Left hindlimb (tissue), 1 donor: Measurements from ENCODE around the gene LASP1.

ENCODE experiments used
- DNase-seq: peaks from one replicate; pipeline ENCODE4 v3.0.0-alpha.2; 2018

LASP1 gene

DNA sequence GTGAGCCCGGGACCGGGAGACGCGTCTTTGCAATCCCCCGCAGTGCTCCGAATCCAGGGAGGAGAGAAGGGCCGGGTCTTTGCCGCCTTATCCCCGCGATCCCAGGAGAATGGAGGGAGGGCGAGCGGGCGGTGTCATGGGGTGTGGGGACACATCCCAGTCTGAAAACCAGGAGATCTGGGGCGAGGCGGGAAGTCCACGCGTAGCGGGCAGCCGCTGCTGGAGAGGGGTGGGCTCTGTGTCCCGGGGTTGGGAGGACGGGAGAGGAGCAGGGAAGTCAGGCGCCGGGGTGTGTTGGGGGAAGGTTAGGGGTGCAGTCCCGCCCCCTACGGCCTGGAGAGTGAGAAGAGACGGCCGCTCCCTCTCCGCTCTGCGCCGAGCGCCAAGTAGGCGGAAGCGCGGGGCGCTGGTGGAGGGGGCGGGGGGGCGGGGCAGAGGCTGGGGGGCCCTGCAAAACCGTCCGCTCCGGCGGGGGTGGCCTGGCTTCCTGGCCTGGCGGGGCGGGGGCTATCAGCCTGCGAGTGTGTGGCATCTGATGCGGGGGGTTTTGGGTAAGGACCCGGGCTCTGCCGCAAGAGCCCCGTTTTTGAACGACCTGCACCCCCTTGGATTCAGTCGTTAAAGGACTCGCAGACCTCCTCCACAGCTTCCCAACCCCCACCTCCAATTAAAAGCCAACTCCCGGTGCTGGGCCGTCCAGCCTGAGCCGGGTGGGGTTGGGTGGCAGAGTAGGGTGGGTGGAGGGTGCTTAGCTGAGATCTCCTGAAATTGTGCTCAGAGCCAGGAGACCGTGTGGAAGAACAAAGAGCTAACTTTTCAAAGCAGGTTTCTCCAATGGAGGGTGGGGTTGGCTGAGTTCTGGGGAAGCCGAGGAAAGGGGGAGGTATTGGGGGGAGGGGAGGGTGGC, 654 bp downstream of the LASP1 start:
- DNase-seq: peak; percentile 87

DNA sequence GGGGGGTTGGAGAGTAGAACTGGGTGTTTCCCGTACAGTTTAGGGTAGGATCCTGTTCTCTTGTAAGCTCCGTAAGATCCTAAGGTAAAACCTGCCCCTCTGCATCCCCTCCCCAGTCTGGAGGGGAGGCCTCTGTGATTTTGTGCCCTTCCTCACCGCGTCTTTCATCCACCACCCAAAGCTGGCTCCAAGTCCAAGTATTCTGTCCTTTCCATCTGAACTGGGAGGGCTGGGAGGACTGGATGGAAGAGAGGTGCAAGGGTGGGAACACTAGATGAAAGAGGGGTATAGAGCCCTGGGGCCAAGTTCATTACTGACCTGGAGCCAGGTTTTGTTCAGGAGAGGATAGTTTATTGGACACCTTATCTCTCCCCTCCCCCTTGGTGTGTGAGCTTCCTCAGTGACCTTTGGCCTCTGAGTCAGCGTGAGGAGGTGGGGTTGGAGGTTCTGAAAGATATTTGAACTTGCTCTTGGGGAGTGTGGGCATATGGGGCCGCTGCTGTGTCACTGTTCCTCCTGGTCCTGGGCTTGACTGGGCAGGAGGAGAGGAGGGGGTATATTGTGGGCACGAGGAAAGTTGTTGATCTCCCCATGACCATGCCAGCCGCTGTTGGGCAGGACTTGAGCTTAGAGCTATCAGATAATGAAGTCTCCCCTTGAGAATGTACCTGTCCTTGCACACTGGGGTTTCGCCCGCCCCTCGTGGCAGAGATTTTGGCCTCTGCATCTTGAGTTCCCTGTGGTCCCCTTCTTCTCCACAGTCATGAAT, 1.6 kb downstream of the LASP1 start:
- DNase-seq: no peak

DNA sequence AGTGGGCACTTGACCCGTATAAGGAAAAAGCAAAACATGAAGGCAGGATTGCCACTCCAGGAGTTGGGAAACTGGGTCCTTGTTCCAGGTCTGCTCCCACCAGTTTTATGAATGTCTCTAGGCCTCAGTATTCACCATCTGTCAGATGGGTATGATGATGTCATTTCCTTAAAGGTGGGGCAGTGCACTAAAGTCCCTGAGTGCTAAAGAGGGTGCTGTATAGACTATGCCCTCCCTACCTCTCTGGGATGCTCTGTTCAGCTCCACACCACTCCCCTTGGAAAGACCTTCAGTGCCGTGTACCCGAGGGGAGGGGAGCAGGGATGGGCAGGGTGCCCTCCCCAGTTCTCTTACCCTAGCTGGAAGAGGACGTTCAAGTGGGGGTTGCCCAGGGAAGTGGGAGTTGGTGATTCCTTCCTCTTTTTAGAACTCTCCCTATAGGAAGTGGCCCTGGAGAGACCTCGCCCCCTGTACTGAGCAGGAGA, 2.2 kb downstream of the LASP1 start:
- DNase-seq: no peak

DNA sequence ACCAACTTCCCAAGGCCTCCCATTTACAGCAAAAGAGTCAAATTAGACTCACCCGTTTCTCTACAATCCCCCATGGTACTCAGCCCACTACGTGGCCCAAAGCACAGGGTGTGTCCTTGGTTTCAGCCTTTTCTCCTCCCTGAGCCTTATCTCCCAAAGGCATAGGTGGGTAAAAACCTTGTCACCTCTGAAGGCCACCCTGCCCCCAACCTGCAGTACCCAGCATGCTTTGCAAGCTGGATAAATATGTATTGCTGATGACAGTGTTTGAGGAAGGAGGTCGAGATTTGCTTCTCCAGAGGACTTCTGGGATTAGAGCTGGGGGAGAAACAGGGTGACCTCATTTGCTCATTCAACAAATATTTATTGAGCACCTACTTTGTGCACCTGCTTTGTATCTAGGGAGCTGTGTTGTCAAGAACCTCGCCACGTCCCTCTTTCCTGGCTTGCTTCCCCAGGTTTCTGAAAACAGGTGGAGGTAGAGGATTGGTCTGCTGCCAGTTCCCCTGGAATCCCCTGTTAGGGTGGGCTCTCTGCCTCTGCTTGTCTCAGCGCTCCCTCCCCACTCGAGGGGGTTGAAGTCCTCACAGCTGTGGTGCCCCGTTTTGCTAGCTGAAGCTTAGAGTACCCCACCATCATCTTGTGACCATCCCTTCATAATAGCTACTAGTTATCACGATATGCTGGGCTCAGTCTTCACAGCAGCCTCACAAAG, 3.0 kb downstream of the LASP1 start:
- DNase-seq: no peak

DNA sequence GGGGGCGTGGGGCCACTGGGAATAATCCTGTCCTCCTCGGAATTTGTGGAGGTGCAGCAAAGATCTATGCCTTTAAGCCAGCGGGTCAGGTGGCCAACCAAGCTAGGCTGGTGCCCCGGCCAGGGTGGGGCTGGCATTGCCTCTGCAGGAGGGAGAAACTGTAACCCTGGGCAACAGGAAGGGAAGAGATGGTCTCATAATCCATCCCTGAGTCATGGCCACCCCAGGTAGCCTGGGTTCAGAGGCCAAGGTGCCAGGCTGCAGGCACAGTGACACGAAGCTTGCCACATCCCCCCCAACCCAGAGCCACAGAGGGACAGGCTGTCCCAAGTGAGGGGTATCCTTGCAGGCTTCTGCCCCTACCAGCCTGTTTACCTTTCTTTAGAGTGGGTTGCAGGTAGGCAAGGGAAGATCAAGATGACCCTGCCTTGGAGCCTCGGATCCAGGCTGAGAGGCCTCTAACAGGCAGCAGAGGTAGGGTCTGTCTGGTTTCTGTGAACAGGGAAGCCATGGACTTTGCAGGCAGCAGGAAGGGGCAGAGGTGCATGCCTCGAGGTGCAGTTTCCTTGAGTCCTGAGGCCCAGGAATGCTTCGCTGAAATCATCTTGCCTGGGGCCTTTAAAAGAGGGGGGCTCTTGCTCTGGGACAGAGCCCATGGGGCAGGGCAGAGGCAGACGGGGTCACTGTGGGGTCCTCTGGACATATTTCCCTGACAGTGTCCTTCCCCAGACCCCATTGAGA, 4.0 kb downstream of the LASP1 start:
- DNase-seq: no peak

DNA sequence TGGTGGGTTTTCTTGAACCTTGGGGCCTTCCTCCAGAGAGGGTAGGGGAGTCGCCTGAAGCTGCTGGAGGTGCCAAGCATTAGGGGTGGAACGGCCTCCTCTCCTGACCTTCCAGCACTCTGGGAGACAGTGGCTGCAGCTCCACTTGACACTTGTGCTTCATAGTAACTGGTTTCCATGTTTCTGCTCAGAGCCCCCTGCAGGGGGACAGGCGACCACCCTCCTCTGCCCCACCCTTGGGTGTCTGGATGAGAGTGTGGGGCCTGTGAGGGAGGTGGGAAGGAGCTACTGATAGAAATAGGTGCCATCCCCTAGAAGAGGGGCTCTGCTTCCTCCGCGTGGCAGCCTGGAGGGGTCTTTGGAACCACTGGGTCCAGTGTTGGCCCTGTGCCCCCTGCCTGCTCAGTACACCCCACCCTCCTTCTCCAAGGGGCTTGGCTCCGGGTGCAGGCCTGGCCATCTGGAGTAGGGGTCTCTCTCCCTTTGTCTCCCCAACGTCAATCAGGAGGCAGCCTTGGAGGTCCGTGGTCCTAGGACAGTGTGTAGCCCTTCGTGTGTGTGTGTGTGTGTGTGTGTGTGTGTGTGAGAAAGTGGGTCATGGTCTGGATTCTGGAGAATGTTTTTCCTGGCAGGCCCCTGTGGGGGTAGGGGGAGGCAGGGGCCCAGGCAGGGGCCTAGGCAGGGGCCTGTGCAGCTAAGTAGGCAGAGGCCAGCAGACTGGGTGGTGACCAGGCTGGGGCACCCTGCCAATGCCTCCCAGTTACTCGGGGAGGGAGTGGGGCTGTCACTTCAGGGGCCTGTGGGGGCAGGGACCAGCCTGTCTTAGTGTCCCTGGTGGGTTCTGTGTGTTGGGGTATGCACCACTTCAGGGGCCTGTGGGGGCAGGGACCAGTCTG, 4.9 kb downstream of the LASP1 start:
- DNase-seq: no peak

DNA sequence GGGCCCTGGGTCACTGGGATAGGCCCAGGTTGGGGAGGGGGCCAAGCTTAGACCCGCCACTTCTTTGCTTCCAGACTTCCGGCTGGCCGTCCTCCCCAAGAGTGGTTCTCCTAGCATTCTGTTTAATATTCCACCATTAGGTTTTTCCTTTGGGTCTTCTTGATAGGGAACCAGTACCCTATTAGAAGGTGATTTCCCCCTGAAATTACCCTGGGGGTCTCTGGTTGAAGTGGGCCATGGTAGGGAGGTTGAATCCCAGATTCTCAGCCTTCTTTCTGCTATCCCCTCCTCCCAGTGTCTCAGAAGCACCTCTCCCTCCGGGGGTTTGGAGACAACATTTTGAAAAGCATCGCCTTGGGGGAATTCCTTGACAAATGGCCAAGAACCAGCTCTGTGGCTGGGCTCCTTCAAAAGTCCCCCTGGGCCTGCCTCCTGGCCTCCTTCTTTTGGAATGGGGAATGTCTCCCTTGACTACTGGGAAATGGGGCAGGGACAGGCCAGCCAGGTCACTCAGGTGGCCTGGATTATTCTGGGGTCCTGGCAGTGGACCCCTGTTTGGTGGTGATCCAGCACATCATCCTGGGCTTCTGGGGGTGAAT, 5.7 kb downstream of the LASP1 start:
- DNase-seq: no peak

DNA sequence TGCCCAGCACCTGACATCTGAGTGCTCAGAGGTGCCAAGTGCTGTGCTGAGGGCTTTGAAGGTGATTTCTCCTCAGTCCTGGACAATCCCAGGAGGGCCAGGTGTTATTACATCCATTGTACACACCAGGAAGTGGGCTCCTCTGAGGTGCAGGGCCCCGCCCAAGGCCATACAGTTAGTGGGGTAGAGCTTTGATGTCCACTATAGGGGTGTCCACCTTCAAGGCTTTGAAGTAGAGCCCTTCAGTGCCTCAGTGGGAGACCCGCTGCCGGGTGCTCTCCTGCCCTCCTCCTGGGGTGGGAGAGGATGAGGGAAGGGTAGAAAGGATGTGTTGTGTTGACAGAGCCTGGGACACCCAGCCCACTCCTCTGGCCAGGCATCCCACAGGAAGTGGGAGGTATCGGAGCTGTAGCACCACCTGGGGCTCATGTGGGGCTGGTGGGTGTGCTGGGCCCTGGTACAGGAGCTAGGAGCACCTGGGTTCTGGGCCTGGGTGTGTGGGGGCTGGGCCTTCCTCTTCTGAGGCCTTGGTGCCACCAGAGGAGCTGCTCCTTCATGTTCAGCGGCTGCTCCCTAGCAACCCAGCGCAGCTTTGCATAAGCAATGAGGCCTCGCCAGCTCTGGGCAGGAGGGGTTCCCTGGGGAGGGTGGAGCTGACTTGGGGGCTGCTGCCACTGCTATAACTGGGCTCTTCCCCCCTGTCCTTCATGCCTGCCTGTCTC, 7.4 kb downstream of the LASP1 start:
- no peak for DNase-seq

DNA sequence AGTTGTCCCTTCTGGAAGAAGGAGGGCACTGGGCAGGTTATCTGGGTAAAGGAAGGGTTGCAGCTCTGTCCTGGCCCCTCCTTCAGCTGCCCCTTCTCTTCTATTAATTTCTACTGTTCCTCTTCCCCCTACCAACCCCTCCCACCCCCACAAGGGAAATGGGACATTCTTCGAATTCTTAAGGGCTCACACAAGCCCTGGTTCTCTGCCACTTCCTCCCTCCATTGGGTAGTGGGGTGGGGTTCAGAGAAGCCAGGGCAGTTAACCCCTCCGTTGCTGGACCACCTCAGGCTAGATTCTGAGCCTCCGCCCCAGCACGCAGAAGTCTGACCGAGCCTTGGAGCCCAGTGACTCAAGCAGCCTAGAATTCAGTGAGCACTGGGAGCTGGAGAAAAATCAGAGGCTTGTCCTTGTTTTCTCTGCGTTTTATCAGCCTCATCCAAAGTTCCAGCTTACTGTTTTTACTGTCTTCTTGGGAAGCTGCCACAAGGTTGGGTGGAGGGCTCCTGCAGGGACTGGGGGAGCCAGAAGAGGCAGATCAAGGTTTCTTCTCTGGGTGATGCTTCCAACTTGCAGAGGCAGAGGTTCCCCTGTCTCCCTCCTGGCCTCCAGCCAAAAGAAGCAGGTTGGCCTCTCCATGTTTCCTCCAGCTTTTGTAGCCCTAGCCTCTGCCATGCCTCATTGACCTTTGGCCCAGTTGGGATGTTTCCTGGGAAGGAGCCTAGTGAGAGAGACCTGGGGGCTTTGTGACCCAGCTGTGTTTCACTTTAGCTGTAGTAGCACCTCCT, 10.2 kb downstream of the LASP1 start:
- DNase-seq: peak; percentile 83

DNA sequence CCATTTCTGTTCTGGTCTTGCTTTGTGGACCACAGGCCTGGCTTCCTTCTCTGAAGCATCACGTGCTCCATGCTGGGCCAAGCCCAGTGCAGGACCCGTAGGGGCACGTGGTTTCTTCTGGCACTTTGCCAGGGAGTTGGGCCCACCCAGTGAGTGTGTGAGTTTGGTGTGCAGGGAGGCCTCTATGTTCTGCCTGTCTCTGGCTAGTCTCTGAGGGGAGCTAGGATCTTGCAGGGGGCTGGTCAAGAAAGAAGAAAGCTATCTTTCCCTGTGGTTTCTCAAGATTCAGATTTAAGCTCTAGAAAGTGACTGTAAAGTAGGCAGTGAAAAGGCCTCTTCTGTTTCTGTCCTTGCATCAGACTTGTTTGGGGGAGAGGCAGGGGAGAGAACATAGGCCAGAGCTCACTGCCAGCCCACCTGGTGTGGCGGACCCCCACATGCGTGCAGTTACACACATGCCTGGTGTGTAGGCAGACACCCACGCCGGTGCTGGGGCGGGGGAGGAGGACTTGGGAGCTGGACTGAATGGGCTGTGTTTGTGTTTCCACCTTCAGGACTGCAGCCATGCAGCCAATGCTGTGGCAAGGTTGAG, 11.8 kb downstream of the LASP1 start:
- peak; percentile 83 for DNase-seq

DNA sequence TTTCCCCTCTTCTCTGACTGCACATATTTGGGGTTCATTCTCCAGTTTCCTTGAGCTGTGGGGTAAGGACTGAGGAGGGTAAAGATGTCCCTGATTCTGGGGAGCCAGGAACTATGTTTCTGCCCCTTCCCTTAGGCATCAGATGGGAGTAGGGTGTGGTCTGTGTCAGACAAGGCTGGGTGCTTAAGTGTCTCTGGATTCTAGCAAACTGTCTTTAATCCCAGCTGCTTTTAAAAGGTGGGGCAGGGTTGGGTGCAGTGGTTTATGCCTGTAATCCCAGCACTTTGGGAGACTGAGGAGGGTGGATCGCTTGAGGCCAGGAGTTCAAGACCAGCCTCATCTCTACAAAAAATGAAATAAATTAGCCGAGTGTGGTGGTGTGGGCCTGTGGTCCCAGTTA, 13.0 kb downstream of the LASP1 start:
- DNase-seq: no peak

DNA sequence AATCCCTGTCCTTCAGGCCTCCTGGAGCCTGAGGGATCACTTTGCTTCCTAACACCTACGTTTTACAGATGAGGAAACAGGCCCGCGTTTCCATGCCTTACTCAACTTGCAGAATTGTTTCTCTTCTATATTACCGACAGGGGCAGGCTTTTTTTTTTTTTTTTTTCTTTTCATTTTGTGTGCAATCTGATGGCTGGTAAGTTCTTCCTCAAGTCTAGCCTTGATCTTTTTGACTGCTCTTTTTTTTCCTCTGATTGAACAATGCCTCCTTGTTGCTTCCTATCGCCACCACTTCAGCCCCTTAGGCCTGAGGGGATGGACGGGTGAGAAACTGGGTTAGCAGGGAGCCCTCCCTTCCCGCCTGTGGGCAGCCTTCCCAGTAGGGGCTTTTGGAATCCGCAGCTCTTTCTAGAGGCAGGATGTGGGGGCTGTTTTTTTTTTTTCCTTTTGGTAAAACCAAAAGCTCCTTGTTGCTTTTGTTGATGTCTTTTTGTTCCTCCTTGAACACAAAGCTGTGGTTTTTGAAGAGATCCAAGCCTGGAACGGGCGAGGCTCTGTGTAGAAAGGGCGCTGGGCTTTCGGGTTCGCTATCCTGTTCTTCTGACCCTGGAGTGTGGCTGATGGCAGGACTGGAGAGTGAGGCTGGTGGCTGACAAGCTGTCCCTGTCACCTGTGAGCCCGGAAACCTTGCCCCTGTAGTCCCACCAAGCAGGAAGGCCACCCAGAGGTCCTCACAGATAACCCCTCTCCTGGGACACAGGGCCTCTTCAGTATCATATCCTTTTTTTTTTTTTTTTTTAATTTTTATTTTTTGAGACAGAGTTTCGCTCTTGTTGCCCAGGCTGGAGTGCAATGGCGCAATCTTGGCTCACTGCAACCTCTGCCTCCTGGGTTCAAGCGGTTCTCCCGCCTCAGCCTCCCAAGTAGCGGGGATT, 14.0 kb downstream of the LASP1 start:
- DNase-seq: no peak

DNA sequence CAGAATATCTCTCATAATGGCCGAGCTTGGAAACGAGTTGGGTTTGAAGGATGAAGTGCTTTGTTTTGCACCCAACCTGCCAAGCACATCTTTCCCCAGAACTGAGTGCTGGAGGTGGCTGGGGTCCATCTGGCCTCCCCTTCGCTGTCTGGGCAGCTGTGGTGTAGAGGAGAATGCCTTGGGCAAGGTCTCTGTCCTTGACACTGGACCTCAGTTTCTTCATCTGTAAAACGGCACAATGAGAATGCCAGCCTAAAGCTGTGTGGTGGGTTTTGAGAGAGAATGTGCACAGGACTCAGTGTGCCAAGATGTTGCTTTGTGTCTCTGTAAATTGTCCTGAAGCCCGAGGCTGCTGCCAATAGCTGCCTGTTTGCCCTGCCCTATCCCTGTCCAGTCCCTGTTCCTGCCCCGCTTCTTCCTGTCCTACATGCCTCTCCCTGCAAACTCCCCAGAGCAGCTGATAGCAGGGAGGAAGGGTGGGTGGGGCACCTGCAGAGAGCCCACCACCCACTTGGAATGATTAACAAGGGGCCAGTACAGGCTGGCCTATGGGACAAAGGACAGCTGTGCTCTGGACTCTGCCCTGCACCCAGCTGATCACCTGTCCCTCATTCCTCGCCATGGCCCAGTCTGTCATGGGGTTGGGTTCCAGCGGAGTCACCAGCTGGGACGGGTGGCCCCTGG, 15.3 kb downstream of the LASP1 start:
- DNase-seq: no peak

DNA sequence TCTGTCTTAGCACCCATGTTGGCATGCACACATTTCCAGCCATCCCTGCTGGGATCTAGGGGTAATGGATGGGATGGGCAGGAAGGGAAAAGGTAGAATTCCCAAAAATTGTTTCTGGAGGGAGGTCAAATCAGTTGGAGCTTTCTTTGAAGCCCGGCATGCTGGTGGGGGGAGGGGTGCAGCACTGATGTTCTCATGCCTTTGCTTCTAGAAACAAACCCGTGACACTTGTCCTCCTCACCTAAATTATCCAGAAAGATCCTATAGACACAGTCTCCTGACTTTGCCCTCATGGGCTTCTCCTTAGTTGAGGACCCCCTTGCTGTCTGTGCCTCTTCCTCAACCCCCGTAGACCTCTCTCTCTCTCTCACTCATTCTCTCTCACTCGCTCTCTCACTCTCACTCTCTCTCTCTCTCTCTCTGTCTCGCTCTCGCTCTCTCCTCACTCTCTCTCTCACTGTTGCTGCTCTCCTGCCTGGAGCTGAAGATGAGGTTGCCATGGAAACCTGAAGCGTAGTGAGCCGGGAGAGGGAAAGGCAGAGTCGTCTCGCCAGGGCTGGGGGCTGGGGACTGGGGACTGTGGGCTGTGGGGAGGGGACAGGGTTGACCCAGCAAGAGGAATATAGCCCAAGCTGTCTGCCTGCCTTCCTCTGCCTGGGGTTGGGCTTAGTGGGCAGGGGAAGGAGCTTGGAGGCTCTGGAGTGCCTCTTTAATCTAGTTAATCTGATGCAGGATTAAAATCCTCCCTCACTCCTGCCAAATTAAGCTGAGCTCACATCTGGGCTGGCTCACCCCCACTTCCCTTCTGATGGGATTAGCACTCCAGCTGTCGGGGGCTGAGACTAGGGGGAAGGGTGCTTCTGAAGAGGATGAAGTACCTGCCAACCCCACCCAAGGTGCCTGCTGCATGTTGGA, 16.1 kb downstream of the LASP1 start:
- DNase-seq: no peak

DNA sequence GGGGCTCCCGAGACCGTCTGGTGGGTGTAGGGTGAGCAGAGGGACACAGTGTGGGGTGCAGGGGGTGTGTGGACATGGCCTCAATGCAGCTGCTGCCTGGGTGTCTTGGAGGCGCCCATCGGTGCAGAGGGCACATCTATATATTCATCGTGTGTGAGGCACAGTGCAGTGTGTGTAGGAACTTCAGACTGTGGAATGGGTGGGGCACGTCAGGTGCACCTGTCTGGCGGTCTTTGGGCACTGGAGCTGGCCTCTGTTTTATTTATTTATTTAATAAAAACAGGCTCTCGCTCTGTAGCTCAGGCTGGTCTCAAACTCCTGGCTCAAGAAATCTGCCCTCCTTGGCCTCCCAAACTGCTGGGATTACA, 16.8 kb downstream of the LASP1 start:
- no peak for DNase-seq

DNA sequence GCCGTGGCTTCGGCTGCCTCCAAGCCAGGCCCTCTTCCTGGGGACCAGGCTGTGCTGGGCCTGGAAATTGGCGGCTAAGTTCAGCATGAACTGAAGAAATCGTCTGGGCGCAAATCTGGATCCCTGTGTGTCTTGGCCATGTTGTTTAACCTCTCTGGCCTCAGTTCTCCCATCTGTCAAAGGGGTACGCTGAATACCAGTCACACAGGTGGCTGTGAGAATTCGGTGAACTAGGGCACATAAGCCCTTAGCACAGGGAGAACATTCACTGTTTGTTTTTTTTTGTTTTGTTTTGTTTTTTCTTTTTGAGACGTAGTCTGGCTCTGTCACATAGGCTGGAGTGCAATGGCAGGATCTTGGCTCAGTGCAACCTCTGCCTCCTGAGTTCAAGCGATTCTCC, 19.0 kb downstream of the LASP1 start:
- no peak for DNase-seq
